Measurements from ENCODE around the gene KCNH1.

Gene KCNH1

DNA sequence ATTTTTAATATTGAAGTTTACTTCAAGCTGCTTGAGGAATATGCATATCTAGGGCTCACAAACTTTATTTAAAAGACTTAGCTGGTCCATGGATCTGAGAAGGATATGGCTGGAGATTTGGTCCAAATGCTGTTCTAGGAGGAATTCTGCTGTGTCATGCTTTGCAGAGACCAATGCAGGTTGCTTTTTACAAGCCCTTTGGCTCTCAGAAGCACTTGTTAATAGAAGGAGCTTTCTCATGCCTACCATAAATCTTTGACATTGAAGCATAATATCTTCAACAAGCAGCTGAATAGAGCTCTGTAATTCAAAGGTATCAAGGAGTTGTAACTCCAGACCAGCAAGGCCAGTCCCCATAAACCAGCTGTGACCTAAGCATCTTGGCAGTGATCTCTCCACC, 506.2 kb downstream of the KCNH1 start:
- no peak for DNase-seq
